Natural killer cell (primary cell): ENCODE results near the gene SCYL3. TPM values are rescaled to one million over a fixed set of nuclear protein-coding genes. Genes with fewer than 3 reads are reported as not detected.

ENCODE experiments used
- ATAC-seq, 3 donors: fragments of 150-1000 bp in 2 of 3; fragments of 200-7000 bp in 1 of 3; cut with Tn5 transposase; 1 replicate in 1 of 3; 2 replicates in 2 of 3; pipeline ENCODE4 v1.10.0; 2021; ENCODE audit warnings: mild to moderate bottlenecking in 2 of 3, moderate library complexity in 2 of 3
- DNase-seq, 2 donors: peaks; one replicate each; pipeline versions ENCODE4 v3.0.0 to v3.0.0-alpha.2; 2013 to 2021; ENCODE audit warnings: mixed read lengths in 1 of 2
- H3K27ac ChIP-seq: one replicate; pipeline ENCODE4 v1.5.1; 2013; ENCODE audit warnings: mild to moderate bottlenecking, low read length
- H3K27me3 ChIP-seq: one replicate; pipeline ENCODE4 v1.6.1; 2013; ENCODE audit warnings: low read length; ENCODE audit not compliant: control insufficient read depth, insufficient read depth
- H3K36me3 ChIP-seq: one replicate; pipeline ENCODE4 v1.6.1; 2013; ENCODE audit warnings: low read length; ENCODE audit not compliant: control insufficient read depth, insufficient read depth
- H3K4me1 ChIP-seq: one replicate; pipeline ENCODE4 v1.6.1; 2013; ENCODE audit warnings: low read length; ENCODE audit not compliant: control insufficient read depth, insufficient read depth
- H3K4me3 ChIP-seq: one replicate; pipeline ENCODE4 v1.5.1; 2013; ENCODE audit warnings: low read length
- H3K9me3 ChIP-seq: one replicate; pipeline ENCODE4 v1.6.1; 2013; ENCODE audit warnings: low read length; ENCODE audit not compliant: control insufficient read depth, insufficient read depth
- H3K27ac Mint-ChIP-seq, 2 donors: one replicate each; pipeline ENCODE4 v1.8.0; 2022; ENCODE audit warnings: mild to moderate bottlenecking in 2 of 2, mixed read lengths in 2 of 2, moderate library complexity in 1 of 2
- H3K27me3 Mint-ChIP-seq, 2 donors: one replicate each; pipeline ENCODE4 v1.8.0; 2022; ENCODE audit warnings: low read depth in 2 of 2, mixed read lengths in 2 of 2
- H3K36me3 Mint-ChIP-seq: one replicate; pipeline ENCODE4 v1.8.0; 2022; ENCODE audit warnings: mixed read lengths
- H3K4me1 Mint-ChIP-seq, 2 donors: one replicate each; pipeline ENCODE4 v1.8.0; 2022; ENCODE audit warnings: mixed read lengths in 2 of 2
- H3K4me3 Mint-ChIP-seq: one replicate; pipeline ENCODE4 v1.8.0; 2022; ENCODE audit warnings: mild to moderate bottlenecking, moderate library complexity, mixed read lengths
- H3K9me3 Mint-ChIP-seq, 2 donors: one replicate each; pipeline ENCODE4 v1.8.0; 2022; ENCODE audit warnings: mixed read lengths in 2 of 2
- CTCF ChIP-seq: fragments of 200-600 bp; IDR thresholded peaks from one replicate; pipeline ENCODE4 v1.8.0; 2022; ENCODE audit warnings: antibody characterized with exemption
- WGBS: methylation state at CpG from one replicate; pipeline ENCODE4 v1.1.7; 2013; ENCODE audit warnings: missing lambda C conversion rate; ENCODE audit not compliant: insufficient coverage; 5-methylcytosine and 5-hydroxymethylcytosine counted together
- intact Hi-C: fragments of 100-400 bp; cut with micrococcal nuclease; formaldehyde crosslinking; loops from one replicate; pipeline ENCODE4 v1.14.2; 2022
- total RNA-seq, 4 donors: library from RNA; stranded (reverse); fragments of 120-200 nt in 1 of 4; gene quantifications; one replicate each; pipeline versions ENCODE4 v1.2.3 to v1.2.4, GENCODE V29; 2013 to 2022

Gene SCYL3
- total RNA-seq, 3 donors from 2014 or later (not counting 1 experiment from before 2014, with no cell fraction given): 6.0 to 12.3 (median 7.0) TPM

GRCh38 chr1:169833179-169833901 is 60.4 kb downstream of the SCYL3 start:
- intact Hi-C loops: no loop called here
- H3K27me3 Mint-ChIP-seq: no peaks in the 10 kb centered on the region
- 100% methylated on average over 2 of the region's 4 CpGs for WGBS

GRCh38 chr1:169829671-169830070 is 64.0 kb downstream of the SCYL3 start:
- no peak for ATAC-seq
- H3K27ac ChIP-seq: no peak overlapping the region
- intact Hi-C loops: no loop called here
- H3K4me3 ChIP-seq: no peak overlapping the region
- H3K4me3 Mint-ChIP-seq: no peak overlapping the region
- TF ChIP-seq CTCF: no peak
- no peaks in the 10 kb centered on the region for H3K4me1 ChIP-seq
- no peaks in the 10 kb centered on the region for H3K9me3 Mint-ChIP-seq
- peaks cover 19% of the 10 kb centered on the region for H3K36me3 ChIP-seq
- H3K27me3 ChIP-seq: no peaks in the 10 kb centered on the region
- H3K4me1 Mint-ChIP-seq: peaks cover 0 to 2% of the 10 kb centered on the region in 2 donors
- peaks cover 20% of the 10 kb centered on the region for H3K36me3 Mint-ChIP-seq
- no peaks in the 10 kb centered on the region for H3K9me3 ChIP-seq
- no CpG with 5 or more reads among the region's 1 CpG for WGBS
- no peak overlapping the region for H3K27ac Mint-ChIP-seq
- no peak for DNase-seq
- H3K27me3 Mint-ChIP-seq: no peaks in the 10 kb centered on the region

More at GRCh38 chr1:169833179-169833901, 60.4 kb downstream of the SCYL3 start:
- H3K36me3 ChIP-seq: peaks cover 11% of the 10 kb centered on the region
- H3K4me3 ChIP-seq: no peak overlapping the region
- H3K4me1 ChIP-seq: no peaks in the 10 kb centered on the region
- ATAC-seq (no peak), DNase-seq (no peak)
- Mint-ChIP-seq H3K4me3 (no peak overlapping the region), H3K4me1 (no peaks in the 10 kb centered on the region), H3K27ac (no peak overlapping the region), H3K36me3 (peaks cover 27% of the 10 kb centered on the region), H3K9me3 (no peaks in the 10 kb centered on the region)
- H3K9me3 ChIP-seq: no peaks in the 10 kb centered on the region
- no peak overlapping the region for H3K27ac ChIP-seq
- H3K27me3 ChIP-seq: no peaks in the 10 kb centered on the region
- no peak for TF ChIP-seq CTCF

GRCh38 chr1:169824153-169824552 is 69.5 kb downstream of the SCYL3 start:
- no peak overlapping the region for H3K27ac Mint-ChIP-seq
- H3K27ac ChIP-seq: no peak overlapping the region
- ATAC-seq (no peak), DNase-seq (no peak)
- H3K27me3 ChIP-seq: no peaks in the 10 kb centered on the region
- no peak overlapping the region for H3K4me3 Mint-ChIP-seq
- H3K36me3 Mint-ChIP-seq: peaks cover 5% of the 10 kb centered on the region
- H3K9me3 ChIP-seq: no peaks in the 10 kb centered on the region
- H3K4me1 ChIP-seq: no peaks in the 10 kb centered on the region
- no peaks in the 10 kb centered on the region for H3K27me3 Mint-ChIP-seq
- intact Hi-C loops: no loop called here
- H3K4me1 Mint-ChIP-seq: peaks cover 0 to 10% of the 10 kb centered on the region in 2 donors
- 99% methylated on average over 3 of the region's 3 CpGs for WGBS
- no peak overlapping the region for H3K4me3 ChIP-seq
- no peaks in the 10 kb centered on the region for H3K9me3 Mint-ChIP-seq
- H3K36me3 ChIP-seq: peaks cover 13% of the 10 kb centered on the region
- TF ChIP-seq CTCF: no peak

GRCh38 chr1:169821500-169821899 is 72.2 kb downstream of the SCYL3 start:
- no peak for TF ChIP-seq CTCF
- DNase-seq (no peak), ATAC-seq (no peak)
- Mint-ChIP-seq H3K27me3 (no peaks in the 10 kb centered on the region), H3K27ac (no peak overlapping the region), H3K36me3 (peaks cover 5% of the 10 kb centered on the region), H3K4me1 (peaks cover 0 to 10% of the 10 kb centered on the region in 2 donors), H3K4me3 (no peak overlapping the region), H3K9me3 (no peaks in the 10 kb centered on the region)
- Histone ChIP-seq H3K36me3 (no peaks in the 10 kb centered on the region), H3K4me3 (no peak overlapping the region), H3K4me1 (no peaks in the 10 kb centered on the region), H3K27ac (no peak overlapping the region), H3K9me3 (no peaks in the 10 kb centered on the region), H3K27me3 (no peaks in the 10 kb centered on the region)
- WGBS: 94% methylated on average over 4 of the region's 7 CpGs
- intact Hi-C loops: no loop called here
